ENCODE measurements around the gene SLC7A7. TPM values are rescaled to one million over a fixed set of nuclear protein-coding genes. Genes with fewer than 3 reads are reported as not detected.

The SLC7A7 gene
- total and polyA plus RNA-seq, 2 of the 13 experiments (the other 11 are each of a cell fraction or from before 2014, with no cell fraction given), result 0.13 to 0.63 TPM

GRCh38 chr14:22822571-22823098, 7.4 kb upstream of the SLC7A7 start (continued):
- TF ChIP-seq ZBTB44 (CRISPR knock-in tag; IDR thresholded peaks at IDR 0.05) (no peak), MYNN (CRISPR knock-in tag; IDR thresholded peaks at IDR 0.05; ENCODE audit: low read depth) (no peak), ZNF580 (CRISPR knock-in tag; IDR thresholded peaks at IDR 0.05; ENCODE audit: borderline replicate concordance, low read depth) (peak; percentile 92; the same call in 1 of the 2 replicates), STAG1 (CRISPR knock-in tag; IDR thresholded peaks at IDR 0.05) (peak; percentile 92), ZNF614 (CRISPR knock-in tag; IDR thresholded peaks at IDR 0.05; ENCODE audit: borderline replicate concordance) (peak; percentile 91), ZNF124 (CRISPR knock-in tag; IDR thresholded peaks at IDR 0.05) (peak; percentile 82), ARNTL (CRISPR knock-in tag; IDR thresholded peaks at IDR 0.05) (no peak), TFAP4 (IDR thresholded peaks at IDR 0.05; ENCODE audit: borderline replicate concordance, low read depth) (0 out of 2 replicates have a peak, but pooled peaks have one; percentile 30), ZEB1 (IDR thresholded peaks at IDR 0.05; ENCODE audit: insufficient replicate concordance, low read depth) (no peak), ZNF33B (CRISPR knock-in tag; IDR thresholded peaks at IDR 0.05) (0 out of 2 replicates have a peak, but pooled peaks have one; percentile 6), ZNF337 (CRISPR knock-in tag; IDR thresholded peaks at IDR 0.05; ENCODE audit: borderline replicate concordance, low read depth) (no peak), YEATS4 (CRISPR knock-in tag; IDR thresholded peaks at IDR 0.05; ENCODE audit: borderline replicate concordance) (0 out of 2 replicates have a peak, but pooled peaks have one; percentile 36), SALL1 (CRISPR knock-in tag; IDR thresholded peaks at IDR 0.05) (peak; percentile 49; the same call in 1 of the 2 replicates), ZKSCAN8 (CRISPR knock-in tag; IDR thresholded peaks at IDR 0.05; ENCODE audit: borderline replicate concordance) (peak; percentile 76; the same call in 1 of the 2 replicates), PRDM4 (CRISPR knock-in tag; IDR thresholded peaks at IDR 0.05; ENCODE audit: borderline replicate concordance) (no peak; the same call in 1 of the 2 replicates), MAZ (IDR thresholded peaks at IDR 0.05; ENCODE audit: borderline replicate concordance, low read depth, low read length) (peak; percentile 94), MAZ (CRISPR knock-in tag; IDR thresholded peaks at IDR 0.05; ENCODE audit: low read depth) (no peak; the same call in 1 of the 2 replicates), TRIM22 (IDR thresholded peaks at IDR 0.05) (no peak), ZNF746 (CRISPR knock-in tag; IDR thresholded peaks at IDR 0.05) (0 out of 2 replicates have a peak, but pooled peaks have one; percentile 9), CREM (IDR thresholded peaks at IDR 0.05) (no peak), CREM (CRISPR knock-in tag; IDR thresholded peaks at IDR 0.05) (no peak)

All from HepG2 (cell line).